GM12801 (cell line): Measurements from ENCODE around the gene VWA1.

Source experiments
- TF ChIP-seq, protein P1 (sequence below): IDR thresholded peaks from one replicate; pipeline ENCODE4 v1.5.1; 2011; ENCODE audit warnings: control low read depth; ENCODE audit not compliant: insufficient read length; ENCODE audit errors: extremely low read depth

Gene VWA1

DNA sequence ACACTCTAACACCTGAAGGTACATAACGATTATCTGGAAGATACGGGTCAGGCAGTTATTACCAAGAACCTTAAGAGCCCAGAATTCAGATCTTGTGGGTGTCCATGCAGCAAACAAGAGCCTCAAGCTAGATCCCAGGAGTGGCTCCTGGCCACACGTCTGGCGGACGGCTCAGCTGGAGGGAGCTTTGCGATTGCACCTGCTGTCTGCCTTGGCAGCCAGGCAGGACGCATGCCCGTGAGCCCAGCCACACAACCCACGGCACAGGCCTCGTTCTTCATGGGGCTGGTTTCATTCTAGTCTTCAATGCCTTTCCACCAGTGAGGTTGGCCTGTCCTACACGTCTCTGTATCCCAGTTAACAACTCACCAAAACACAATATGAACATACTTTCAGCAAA lies 42.1 kb upstream of the VWA1 start:
- TF ChIP-seq, protein P1, sequence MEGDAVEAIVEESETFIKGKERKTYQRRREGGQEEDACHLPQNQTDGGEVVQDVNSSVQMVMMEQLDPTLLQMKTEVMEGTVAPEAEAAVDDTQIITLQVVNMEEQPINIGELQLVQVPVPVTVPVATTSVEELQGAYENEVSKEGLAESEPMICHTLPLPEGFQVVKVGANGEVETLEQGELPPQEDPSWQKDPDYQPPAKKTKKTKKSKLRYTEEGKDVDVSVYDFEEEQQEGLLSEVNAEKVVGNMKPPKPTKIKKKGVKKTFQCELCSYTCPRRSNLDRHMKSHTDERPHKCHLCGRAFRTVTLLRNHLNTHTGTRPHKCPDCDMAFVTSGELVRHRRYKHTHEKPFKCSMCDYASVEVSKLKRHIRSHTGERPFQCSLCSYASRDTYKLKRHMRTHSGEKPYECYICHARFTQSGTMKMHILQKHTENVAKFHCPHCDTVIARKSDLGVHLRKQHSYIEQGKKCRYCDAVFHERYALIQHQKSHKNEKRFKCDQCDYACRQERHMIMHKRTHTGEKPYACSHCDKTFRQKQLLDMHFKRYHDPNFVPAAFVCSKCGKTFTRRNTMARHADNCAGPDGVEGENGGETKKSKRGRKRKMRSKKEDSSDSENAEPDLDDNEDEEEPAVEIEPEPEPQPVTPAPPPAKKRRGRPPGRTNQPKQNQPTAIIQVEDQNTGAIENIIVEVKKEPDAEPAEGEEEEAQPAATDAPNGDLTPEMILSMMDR = no peak

GRCh38 chr1:1394116-1394515 lies 41.4 kb upstream of the VWA1 start:
- TF ChIP-seq, protein P1 = no peak

DNA sequence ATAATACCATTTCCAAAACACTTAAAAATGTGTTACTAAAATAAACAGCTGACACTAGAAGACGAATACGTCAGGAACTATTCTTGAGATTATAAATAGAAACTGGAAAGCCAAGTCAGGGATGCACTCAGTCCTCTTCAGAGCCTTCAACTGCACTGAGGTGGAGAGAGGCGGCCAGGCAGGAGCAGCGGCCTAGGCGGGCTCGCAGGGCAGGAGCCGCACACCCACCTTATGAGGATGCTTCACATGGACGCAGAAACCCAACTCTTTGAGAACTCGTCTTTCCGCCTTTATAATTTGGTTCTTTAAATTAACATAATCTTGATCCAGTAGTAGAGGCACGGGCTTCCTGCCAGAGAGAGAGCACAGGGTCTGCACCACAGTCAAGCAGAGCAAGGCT lies 40.3 kb upstream of the VWA1 start:
- TF ChIP-seq, protein P1 = no peak

DNA sequence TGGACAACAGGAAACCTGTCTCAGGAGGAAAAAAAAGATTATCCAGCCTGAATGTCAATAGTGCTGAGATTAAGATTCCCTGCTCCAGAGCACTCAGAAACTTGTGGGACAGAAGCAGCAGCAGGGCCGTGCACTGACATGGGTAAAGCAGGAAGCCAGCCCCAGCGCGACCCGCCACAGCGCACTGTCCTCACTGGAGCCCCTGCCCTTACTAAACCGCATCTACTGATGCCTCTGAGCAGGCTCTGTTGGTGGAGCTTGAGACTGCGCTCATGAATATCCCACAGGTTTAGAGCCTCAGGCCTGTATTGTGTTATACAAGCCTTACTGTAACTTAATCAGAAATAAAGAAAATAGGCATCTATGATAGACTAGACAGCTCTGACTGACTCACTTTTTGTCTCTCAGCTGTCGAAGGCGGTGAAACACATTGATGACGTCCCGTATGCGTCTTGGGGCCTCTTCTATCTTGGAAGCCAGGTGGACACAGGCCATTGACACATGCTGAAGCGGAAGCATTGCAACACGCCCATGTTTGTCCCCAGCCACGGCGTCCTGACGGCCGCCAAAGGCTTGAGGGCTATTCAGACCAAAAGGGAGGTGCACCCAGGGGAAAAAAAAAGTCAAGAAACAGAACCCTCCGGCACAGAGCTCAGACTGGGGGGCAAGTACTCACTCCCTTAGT lies 37.5 kb upstream of the VWA1 start:
- TF ChIP-seq, protein P1 = no peak

DNA sequence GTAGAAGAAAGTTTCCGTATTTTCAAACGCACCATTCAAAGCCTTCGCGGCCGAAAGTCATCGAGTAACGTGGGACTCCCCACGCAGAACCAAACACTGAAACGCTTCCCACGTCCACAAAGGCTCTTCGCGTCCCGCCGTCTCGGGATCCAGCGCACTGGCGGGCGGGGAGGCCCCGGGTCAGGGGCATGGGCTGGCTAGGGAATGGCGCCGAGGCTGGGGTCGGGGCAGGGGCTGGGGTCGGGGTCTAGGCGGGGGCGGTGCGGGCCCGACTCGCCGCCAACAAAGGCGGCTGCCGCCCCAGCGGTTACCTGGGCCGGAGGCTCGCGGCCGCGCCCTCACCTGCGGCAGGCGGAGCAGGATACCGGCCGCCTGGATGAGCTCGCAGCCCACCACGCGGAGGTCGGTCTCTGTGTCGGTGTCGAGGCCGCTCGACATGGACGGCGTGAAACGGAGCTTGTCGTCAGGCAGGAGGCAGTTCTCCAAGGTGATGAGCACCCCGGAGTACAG lies 36.8 kb upstream of the VWA1 start:
- TF ChIP-seq, protein P1 = no peak

- TF ChIP-seq, protein P1 = no peak
Measured at GRCh38 chr1:1399187-1399871, 36.2 kb upstream of the VWA1 start, which contains the start of gene CCNL2. Gene CCNL2, minus strand, starts transcription at chr1:1399335. Its CDS starts 29 bp downstream, at chr1:1399306.

DNA sequence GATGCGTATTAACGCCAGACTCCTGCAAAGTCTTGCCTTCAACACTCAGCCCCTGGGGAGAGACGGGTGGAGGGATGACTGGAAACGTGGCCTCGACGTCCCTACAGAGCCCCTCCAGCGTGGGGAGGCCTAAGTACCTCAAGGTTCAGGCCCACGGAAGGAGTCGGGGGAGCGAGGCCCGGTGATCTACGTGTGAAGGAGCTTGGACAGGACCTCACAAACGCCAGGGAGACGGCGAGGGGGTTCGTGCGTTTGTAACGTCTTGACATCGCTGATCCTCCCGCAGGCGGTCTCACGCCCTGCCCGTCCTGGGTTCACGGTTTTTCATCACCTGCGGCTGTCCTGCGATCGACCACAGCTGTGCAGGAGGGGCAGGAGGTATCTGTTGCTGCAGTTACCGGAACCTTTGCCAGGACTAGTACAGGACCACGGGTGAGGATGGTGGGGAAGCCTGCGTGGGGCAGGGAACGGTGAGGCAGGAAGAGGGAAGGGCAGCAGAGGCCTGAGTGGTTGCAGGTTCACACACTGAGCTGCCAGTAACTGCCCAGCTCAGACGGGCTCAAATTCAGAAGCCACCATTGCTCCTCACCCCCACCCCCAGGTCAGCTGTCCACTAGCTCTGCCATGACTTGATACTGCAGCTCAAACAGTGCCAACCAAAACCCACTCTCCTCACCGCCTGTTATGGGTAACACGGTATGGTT lies 35.5 kb upstream of the VWA1 start:
- TF ChIP-seq, protein P1 = no peak
